Vagina (tissue), 2 donors: ENCODE data around the gene ALDH9A1. TPM values are rescaled to one million over a fixed set of nuclear protein-coding genes. Genes with fewer than 3 reads are reported as not detected.

Experiments
- DNase-seq, 2 donors: peaks; one replicate each; pipeline ENCODE4 v3.0.0-alpha.2; 2017; ENCODE audit errors: extremely low spot score in 2 of 2
- H3K27ac ChIP-seq: fragments of 200-600 bp; sonication (generic); one replicate; pipeline ENCODE4 v1.5.1; 2019
- H3K27me3 ChIP-seq: fragments of 200-600 bp; sonication (generic); one replicate; pipeline ENCODE4 v1.5.1; 2019
- H3K36me3 ChIP-seq, 2 donors: fragments of 200-600 bp; sonication (generic); one replicate each; pipeline ENCODE4 v1.5.1; 2017 to 2019
- H3K4me1 ChIP-seq: fragments of 200-600 bp; sonication (generic); one replicate; pipeline ENCODE4 v1.5.1; 2019
- H3K4me3 ChIP-seq, 2 donors: fragments of 200-600 bp; sonication (generic); 1 replicate in 1 of 2; 2 replicates in 1 of 2; pipeline ENCODE4 v1.5.1; 2016 to 2019
- H3K9me3 ChIP-seq: fragments of 200-600 bp; sonication (generic); one replicate; pipeline ENCODE4 v1.5.1; 2019
- POLR2A ChIP-seq, 2 donors: fragments of 450-650 bp; IDR thresholded peaks; one replicate each; pipeline ENCODE4 v1.6.1; 2017; ENCODE audit warnings: antibody characterized with exemption in 2 of 2, mild to moderate bottlenecking in 2 of 2, moderate library complexity in 2 of 2
- POLR2AphosphoS5 ChIP-seq, 2 donors: sonication (generic); formaldehyde crosslinking; IDR thresholded peaks; one replicate each; pipeline ENCODE4 v1.9.0; 2017; ENCODE audit warnings: antibody characterized with exemption in 2 of 2, mild to moderate bottlenecking in 2 of 2, low read depth in 1 of 2; ENCODE audit not compliant: insufficient read depth in 1 of 2
- intact Hi-C: fragments of 100-400 bp; cut with DNase I; formaldehyde crosslinking; loops from one replicate; pipeline ENCODE4 v1.15.1; 2023
- total RNA-seq: library from RNA; depleted of rRNA; stranded (reverse); fragments of >200 nt; gene quantifications from one replicate; pipeline ENCODE4 v1.2.3, GENCODE V29; 2016
- TF ChIP-seq, protein P1 (sequence below), 3 experiments: fragments of 450-650 bp in 2 of 3; fragments of 200-600 bp in 1 of 3; sonication (generic) in 1 of 3; IDR thresholded peaks; one replicate each; pipeline ENCODE4 v1.5.1; 2017 to 2019; ENCODE audit warnings: antibody characterized with exemption in 3 of 3, mild to moderate bottlenecking in 2 of 3, moderate library complexity in 2 of 3

ALDH9A1 gene
- total RNA-seq, 1 donor from 2014 or later = 57.5 TPM

DNA sequence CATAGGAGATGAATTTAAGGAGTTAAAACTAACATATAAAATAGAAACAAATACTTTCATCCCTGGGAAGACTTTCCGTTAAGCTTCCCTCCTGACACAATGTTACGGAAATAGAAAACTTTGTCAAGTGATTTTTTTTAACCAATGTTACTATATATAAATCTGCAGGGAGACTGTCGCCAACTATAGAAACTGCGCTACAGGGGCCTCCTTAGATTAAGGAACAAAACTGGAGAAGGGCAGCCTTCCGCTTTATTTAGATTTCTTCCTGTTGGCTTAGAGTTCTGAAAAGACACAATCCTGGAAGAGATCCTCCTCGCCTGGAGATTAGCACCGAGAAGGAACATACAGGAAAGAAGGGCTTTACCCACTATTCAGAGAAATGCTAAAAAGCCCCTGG lies 65.9 kb downstream of the ALDH9A1 start:
- H3K36me3 ChIP-seq = no peaks in the 10 kb centered on the region
- H3K27me3 ChIP-seq = no peaks in the 10 kb centered on the region
- DNase-seq = no peak
- H3K9me3 ChIP-seq = no peaks in the 10 kb centered on the region
- TF ChIP-seq POLR2AphosphoS5 (IDR thresholded peaks at IDR 0.05; ENCODE audit: insufficient read depth in 1 of 2, low read depth in 1 of 2) (no peak), POLR2A (IDR thresholded peaks at IDR 0.05) (no peak)
- TF ChIP-seq, protein P1, sequence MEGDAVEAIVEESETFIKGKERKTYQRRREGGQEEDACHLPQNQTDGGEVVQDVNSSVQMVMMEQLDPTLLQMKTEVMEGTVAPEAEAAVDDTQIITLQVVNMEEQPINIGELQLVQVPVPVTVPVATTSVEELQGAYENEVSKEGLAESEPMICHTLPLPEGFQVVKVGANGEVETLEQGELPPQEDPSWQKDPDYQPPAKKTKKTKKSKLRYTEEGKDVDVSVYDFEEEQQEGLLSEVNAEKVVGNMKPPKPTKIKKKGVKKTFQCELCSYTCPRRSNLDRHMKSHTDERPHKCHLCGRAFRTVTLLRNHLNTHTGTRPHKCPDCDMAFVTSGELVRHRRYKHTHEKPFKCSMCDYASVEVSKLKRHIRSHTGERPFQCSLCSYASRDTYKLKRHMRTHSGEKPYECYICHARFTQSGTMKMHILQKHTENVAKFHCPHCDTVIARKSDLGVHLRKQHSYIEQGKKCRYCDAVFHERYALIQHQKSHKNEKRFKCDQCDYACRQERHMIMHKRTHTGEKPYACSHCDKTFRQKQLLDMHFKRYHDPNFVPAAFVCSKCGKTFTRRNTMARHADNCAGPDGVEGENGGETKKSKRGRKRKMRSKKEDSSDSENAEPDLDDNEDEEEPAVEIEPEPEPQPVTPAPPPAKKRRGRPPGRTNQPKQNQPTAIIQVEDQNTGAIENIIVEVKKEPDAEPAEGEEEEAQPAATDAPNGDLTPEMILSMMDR (IDR thresholded peaks at IDR 0.05) = no peak
- peaks cover 53% of the 10 kb centered on the region for H3K4me1 ChIP-seq
- intact Hi-C loops = no loop called here
- peak overlapping the region; percentile 78 to 92 for H3K4me3 ChIP-seq
- peak overlapping the region; percentile 93 for H3K27ac ChIP-seq

DNA sequence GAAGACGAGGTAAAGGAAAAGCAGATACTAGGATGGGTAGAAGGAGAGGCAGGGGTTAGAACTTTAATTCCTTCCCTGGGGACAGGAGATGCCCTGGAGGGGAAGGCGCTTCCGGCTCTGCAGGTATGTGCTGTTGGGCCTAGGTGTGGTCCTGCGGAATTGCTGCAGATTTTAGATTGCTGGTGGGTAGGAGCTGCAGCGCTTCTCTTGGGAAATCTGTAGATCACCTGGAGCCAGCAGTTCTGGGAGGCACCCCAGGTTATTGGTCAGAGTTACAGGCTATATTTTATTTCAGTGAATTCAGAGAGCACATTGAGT lies 66.3 kb downstream of the ALDH9A1 start:
- DNase-seq = no peak
- H3K36me3 ChIP-seq = no peaks in the 10 kb centered on the region
- H3K4me1 ChIP-seq = peaks cover 49% of the 10 kb centered on the region
- H3K27me3 ChIP-seq = no peaks in the 10 kb centered on the region
- peak overlapping the region; percentile 78 to 92 for H3K4me3 ChIP-seq
- TF ChIP-seq POLR2A (IDR thresholded peaks at IDR 0.05) (no peak), POLR2AphosphoS5 (IDR thresholded peaks at IDR 0.05; ENCODE audit: insufficient read depth in 1 of 2, low read depth in 1 of 2) (no peak)
- TF ChIP-seq, protein P1 (IDR thresholded peaks at IDR 0.05) = no peak
- peak overlapping the region; percentile 93 for H3K27ac ChIP-seq
- H3K9me3 ChIP-seq = no peaks in the 10 kb centered on the region
- intact Hi-C loops = no loop called here

DNA sequence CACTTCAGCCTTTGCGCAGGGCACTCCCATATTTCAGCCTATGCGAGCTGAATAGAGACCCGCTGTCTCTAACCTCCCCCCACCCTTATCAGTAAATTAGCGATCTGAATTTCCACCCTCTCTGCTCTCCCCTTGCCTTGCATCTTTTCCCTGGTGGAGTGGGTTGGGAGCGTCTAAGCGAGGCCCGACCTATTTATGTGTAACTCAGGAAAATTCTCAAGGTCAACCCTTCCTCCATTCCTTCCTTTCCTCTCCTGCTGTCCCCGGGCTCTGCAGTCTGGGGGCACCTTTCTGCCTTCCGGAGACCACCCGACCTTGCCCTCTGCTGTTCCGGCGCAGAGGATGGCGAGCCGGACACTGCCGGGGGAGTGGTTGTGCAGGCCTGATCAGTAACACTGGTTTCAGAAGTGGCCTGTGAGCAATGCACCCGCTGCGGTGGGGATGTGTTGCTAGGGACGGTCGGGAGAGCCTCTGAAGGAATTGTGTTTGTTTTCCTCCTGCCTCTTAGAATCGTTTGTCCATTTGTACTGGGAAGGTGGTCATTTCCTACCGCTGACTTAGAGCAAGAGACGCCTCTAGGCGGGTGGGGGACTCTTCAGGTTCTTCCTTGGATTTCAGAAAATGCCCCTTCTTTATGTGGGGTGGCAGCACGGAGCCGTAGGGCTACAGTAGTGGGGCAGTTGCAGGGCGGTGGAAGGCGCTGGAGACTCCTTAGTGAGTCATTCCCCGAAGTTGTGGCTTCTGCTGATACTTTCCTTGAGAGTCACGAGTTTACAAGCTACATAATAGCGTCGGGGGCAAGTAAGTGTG lies 66.8 kb downstream of the ALDH9A1 start:
- peak overlapping the region; percentile 93 for H3K27ac ChIP-seq
- H3K9me3 ChIP-seq = no peaks in the 10 kb centered on the region
- no peak for DNase-seq
- peak overlapping the region; percentile 78 to 92 for H3K4me3 ChIP-seq
- TF ChIP-seq POLR2AphosphoS5 (IDR thresholded peaks at IDR 0.05; ENCODE audit: insufficient read depth in 1 of 2, low read depth in 1 of 2) (peak in 1 of 2 donors; percentile 61), POLR2A (IDR thresholded peaks at IDR 0.05) (no peak)
- H3K27me3 ChIP-seq = no peaks in the 10 kb centered on the region
- intact Hi-C loops = no loop called here
- no peaks in the 10 kb centered on the region for H3K36me3 ChIP-seq
- peaks cover 44% of the 10 kb centered on the region for H3K4me1 ChIP-seq

DNA sequence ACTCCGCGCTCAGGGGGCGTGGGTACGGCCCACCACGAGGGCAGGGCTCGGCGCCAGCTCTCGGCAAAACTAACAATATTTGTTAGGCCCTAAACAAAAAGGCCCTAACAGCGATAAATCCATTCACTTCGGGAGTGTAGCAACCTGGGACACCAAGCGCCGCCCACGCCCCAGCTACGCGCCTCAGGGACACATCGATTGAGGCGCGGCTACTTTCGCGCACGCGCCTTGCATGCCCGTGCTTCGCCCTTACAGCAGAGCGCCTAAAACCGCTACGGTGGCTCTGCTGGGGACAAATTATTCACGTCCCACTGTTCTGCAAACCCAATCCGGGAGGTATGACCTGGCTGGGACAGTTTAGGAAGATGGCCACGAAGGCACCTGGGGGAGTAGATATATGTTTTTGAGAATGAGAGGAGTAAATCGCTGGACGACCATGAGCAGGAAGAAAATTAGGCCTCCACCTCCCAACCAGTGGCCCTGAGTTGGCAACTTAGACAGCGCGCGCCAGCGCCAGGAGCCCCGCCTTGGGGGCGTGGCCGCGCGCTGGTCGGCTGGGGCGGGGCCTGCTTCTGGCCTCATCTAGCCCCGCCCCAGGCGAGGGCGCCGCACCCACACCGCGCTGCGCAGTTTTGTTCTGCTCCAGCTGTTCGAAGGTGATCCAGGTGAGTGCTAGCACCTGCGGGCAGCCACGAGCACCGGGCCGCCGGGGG lies 67.6 kb downstream of the ALDH9A1 start, which contains the start of gene MGST3:
MGST3 (plus strand) TSS at position 606 of the 713 bp plus-strand sequence. CDS start 18,614 bp downstream, outside the sequence.
- TF ChIP-seq, protein P1 (IDR thresholded peaks at IDR 0.05) = no peak
- TF ChIP-seq POLR2A (IDR thresholded peaks at IDR 0.05) (peak in 1 of 2 donors; percentile 81), POLR2AphosphoS5 (IDR thresholded peaks at IDR 0.05; ENCODE audit: insufficient read depth in 1 of 2, low read depth in 1 of 2) (peak; percentile 90 to 91)
- H3K4me1 ChIP-seq = peaks cover 37% of the 10 kb centered on the region
- H3K4me3 ChIP-seq = peak within 1 kb of the TSS; percentile 78 to 92
- no peaks in the 10 kb centered on the region for H3K36me3 ChIP-seq
- DNase-seq = peak in 1 of 2 donors; percentile 96
- no peaks in the 10 kb centered on the region for H3K9me3 ChIP-seq
- H3K27ac ChIP-seq = peak within 1 kb of the TSS; percentile 93
- H3K27me3 ChIP-seq = no peaks in the 10 kb centered on the region
- intact Hi-C loops = no loop called here

DNA sequence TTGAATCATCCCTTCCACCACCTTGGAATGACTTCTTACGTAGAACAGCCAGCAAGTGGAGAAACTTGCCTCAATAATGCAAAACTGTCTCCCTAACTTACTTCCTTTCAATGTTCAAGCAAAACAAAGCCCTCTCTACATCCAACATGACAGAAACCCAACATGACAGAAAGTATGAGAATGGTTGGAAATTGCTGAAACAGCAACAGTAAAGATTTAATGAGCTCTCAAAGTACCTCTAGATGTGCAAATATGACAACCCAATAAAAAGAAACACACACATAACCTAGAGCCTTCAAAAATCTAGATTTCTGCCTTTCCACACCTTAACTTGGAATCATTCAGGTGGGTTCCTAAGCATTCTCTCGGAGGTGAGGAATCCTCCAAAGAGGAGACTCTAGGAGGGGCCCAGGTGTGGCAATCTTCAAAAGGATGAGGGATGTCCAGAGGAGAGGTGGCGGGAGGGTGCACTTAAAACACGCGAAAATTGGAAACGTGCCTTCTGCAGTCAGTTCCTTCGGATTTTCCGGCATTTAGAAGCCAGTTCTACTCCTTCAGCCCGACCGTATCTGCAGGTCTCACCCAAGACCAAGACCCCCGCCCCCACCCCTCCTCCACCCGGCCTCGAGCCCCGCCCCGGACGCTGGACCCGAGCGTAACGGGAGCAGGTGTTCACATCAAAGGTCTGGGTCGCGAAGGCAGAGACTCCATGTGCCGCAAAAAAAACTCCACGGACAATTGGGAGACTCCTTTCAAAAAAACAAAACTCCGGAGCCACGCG lies 68.3 kb downstream of the ALDH9A1 start:
- intact Hi-C loops = no loop called here
- peaks cover 29% of the 10 kb centered on the region for H3K4me1 ChIP-seq
- H3K27me3 ChIP-seq = no peaks in the 10 kb centered on the region
- TF ChIP-seq POLR2A (IDR thresholded peaks at IDR 0.05) (no peak), POLR2AphosphoS5 (IDR thresholded peaks at IDR 0.05; ENCODE audit: insufficient read depth in 1 of 2, low read depth in 1 of 2) (no peak)
- TF ChIP-seq, protein P1 (IDR thresholded peaks at IDR 0.05) = no peak
- H3K4me3 ChIP-seq = peak overlapping the region; percentile 78 to 92
- peak in 1 of 2 donors; percentile 90 for DNase-seq
- H3K9me3 ChIP-seq = no peaks in the 10 kb centered on the region
- H3K27ac ChIP-seq = peak overlapping the region; percentile 93
- no peaks in the 10 kb centered on the region for H3K36me3 ChIP-seq
